Stimulated activated CD8-positive, alpha-beta memory T cell treated with anti-CD3 and anti-CD28 coated beads, Interleukin-15, amount 100 ng/mL, for 48 hours (primary cell): ENCODE measurements around the gene SMURF1.
"Not testable (repeated sequence)": the region's sequence is repeated elsewhere in the genome, so short reads cannot be mapped to it uniquely, and the experiment has no call there.

Experiments used
- DNase-seq, 2 donors: peaks; one replicate each; pipeline ENCODE4 v3.0.0-alpha.2; 2020; ENCODE audit warnings: low read depth in 2 of 2

Gene SMURF1

GRCh38 chr7:99143853-99144672, at the start of gene SMURF1:
Gene SMURF1, minus strand, starts transcription at chr7:99144108. Its CDS starts 328 bp downstream, at chr7:99143780.
- DNase-seq = peak; percentile 54 to 63

GRCh38 chr7:99191869-99192596, 48.1 kb upstream of the SMURF1 start:
- no peak for DNase-seq

GRCh38 chr7:99190359-99191009, 46.6 kb upstream of the SMURF1 start:
- no peak for DNase-seq

- no peak for DNase-seq
These were observed 45.3 kb upstream of the SMURF1 start for GRCh38 chr7:99189222-99189621.

- no peak for DNase-seq
These were observed 44.3 kb upstream of the SMURF1 start for GRCh38 chr7:99188221-99188620.

- DNase-seq = no peak
These were observed 40.8 kb upstream of the SMURF1 start for GRCh38 chr7:99184532-99185218.

GRCh38 chr7:99180067-99180650, 36.3 kb upstream of the SMURF1 start:
- no peak for DNase-seq

GRCh38 chr7:99177165-99177564, 33.3 kb upstream of the SMURF1 start:
- DNase-seq = no peak

- no peak for DNase-seq
These were observed 29.9 kb upstream of the SMURF1 start for GRCh38 chr7:99173787-99174186.

- no peak for DNase-seq
These were observed 27.8 kb upstream of the SMURF1 start for GRCh38 chr7:99171731-99172130.

GRCh38 chr7:99170730-99171074, 26.8 kb upstream of the SMURF1 start:
- no peak for DNase-seq

GRCh38 chr7:99170065-99170729, 26.3 kb upstream of the SMURF1 start:
- DNase-seq = no peak

- DNase-seq = no peak
These were observed 23.2 kb upstream of the SMURF1 start for GRCh38 chr7:99167072-99167471.

GRCh38 chr7:99165816-99166215, 21.9 kb upstream of the SMURF1 start:
- no peak for DNase-seq

- DNase-seq = not testable (repeated sequence)
These were observed 19.8 kb upstream of the SMURF1 start for GRCh38 chr7:99163669-99164068.

- no peak for DNase-seq
These were observed 12.7 kb upstream of the SMURF1 start for GRCh38 chr7:99156649-99157048.

GRCh38 chr7:99155211-99155610, 11.3 kb upstream of the SMURF1 start:
- no peak for DNase-seq

- DNase-seq = no peak
These were observed 3.1 kb upstream of the SMURF1 start for GRCh38 chr7:99146979-99147378.

- no peak for DNase-seq
These were observed 421 bp downstream of the SMURF1 start for GRCh38 chr7:99143521-99143852.

- peak; percentile 74 to 81 for DNase-seq
These were observed 984 bp downstream of the SMURF1 start for GRCh38 chr7:99142727-99143520.
